ENCODE results near the gene SLC18A2. TPM values are rescaled to one million over a fixed set of nuclear protein-coding genes. Genes with fewer than 3 reads are reported as not detected.
"Not testable (repeated sequence)": the region's sequence is repeated elsewhere in the genome, so short reads cannot be mapped to it uniquely, and the experiment has no call there.

The SLC18A2 gene
- total RNA-seq, 2 donors from 2014 or later = 0.05 TPM; not detected in 1

DNA sequence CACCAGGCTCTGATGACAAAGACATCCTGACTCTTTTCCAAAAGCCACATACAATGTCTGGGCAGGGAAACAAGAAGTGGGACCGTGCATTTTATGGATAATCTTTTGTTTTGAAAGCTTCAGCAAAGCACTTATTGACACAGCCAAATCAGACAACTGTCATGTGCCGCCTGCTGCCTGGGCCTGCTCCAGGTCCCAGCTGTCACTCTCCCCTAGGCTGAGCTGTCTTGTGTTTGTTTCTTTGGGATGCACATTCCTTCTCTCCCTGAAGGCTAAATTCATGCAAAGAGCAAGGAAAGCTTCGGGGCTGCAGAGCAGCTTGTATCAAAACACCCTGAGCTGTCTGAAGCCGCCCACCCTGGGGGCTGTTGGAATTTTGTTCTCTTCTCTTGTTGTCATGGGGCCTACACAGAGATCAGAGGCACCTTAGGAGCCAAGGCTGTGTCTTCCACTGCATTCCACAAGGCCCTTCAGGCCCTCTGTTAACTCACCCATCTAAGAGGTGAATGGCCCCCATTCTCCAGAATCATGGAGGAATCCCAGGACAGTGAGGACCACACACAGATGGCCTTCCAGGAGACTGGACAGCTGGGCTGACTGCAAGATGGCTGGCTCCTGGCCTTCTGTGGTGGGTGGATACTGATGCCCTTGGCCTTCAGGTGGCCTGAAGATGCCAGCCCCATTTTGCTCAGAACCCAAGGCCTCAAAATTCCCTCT, 17.8 kb upstream of the SLC18A2 start:
- Mint-ChIP-seq H3K9me3 (no peaks in the 10 kb centered on the region), H3K36me3 (ENCODE audit: low read depth) (no peaks in the 10 kb centered on the region), H3K27ac (no peak overlapping the region), H3K4me1 (no peaks in the 10 kb centered on the region), H3K27me3 (peaks cover 21% of the 10 kb centered on the region), H3K4me3 (no peak overlapping the region)
- ATAC-seq (replicated peaks) = no peak

DNA sequence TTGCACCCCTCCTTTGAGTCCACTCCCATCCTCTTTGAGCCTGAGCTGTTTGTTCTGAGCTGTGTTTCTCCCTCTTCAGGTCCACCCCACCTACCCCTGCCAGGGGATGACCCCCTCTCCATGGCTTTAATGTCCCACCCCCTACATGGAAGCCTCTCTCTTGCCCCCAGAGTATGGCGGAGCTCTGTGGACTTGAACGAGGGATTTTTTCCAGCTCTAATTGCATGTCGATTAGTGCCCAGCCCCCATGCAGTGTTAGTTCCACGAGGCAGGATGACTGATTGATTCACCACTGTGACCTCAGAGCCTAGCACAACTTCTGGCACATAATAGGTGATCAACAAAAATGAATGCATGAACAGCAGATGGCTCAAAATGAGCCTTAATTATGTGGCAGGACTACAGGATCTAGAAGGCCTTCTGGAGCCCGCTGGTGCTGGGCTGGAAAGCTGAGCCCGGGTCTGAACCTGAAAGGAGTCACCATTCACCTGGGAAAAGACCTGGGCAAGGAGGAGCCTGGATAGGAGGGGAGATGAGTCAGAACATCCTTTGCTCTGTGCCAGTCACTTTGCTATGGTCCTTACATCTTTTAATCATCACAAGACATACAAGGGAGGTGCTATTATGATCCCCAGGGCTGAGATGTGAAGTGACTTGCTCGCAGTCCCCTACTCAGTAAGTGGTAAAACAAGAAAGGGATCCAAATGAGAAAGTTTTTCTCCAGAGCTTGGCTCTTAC, 17.1 kb upstream of the SLC18A2 start:
- H3K36me3 Mint-ChIP-seq (ENCODE audit: low read depth) = no peaks in the 10 kb centered on the region
- no peak overlapping the region for H3K27ac Mint-ChIP-seq
- H3K4me3 Mint-ChIP-seq = no peak overlapping the region
- ATAC-seq (replicated peaks) = no peak
- peaks cover 28% of the 10 kb centered on the region for H3K27me3 Mint-ChIP-seq
- no peaks in the 10 kb centered on the region for H3K9me3 Mint-ChIP-seq
- no peaks in the 10 kb centered on the region for H3K4me1 Mint-ChIP-seq

DNA sequence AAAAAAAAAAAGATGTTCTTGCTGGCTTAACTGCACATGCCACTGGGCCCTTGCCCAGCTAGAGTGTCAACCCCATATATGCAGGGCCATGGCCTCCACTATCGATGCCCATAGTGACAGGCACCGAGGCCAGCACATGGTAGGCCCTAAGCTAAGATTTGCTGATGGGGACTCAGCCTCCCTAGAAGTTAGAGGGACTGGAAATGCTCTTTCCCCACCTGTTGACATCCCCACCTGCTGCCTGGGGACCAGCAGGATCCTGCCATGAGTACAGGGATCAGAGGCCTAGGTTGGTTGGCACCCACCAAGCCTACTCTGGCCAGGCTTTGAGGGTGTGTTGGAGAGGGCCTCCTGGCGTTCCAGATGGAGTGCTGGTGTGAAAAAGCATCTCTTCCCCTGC, 16.0 kb upstream of the SLC18A2 start:
- no peaks in the 10 kb centered on the region for H3K9me3 Mint-ChIP-seq
- H3K4me3 Mint-ChIP-seq = no peak overlapping the region
- no peak for ATAC-seq (replicated peaks)
- H3K27me3 Mint-ChIP-seq = peaks cover 37% of the 10 kb centered on the region
- no peaks in the 10 kb centered on the region for H3K4me1 Mint-ChIP-seq
- H3K36me3 Mint-ChIP-seq (ENCODE audit: low read depth) = no peaks in the 10 kb centered on the region
- no peak overlapping the region for H3K27ac Mint-ChIP-seq

DNA sequence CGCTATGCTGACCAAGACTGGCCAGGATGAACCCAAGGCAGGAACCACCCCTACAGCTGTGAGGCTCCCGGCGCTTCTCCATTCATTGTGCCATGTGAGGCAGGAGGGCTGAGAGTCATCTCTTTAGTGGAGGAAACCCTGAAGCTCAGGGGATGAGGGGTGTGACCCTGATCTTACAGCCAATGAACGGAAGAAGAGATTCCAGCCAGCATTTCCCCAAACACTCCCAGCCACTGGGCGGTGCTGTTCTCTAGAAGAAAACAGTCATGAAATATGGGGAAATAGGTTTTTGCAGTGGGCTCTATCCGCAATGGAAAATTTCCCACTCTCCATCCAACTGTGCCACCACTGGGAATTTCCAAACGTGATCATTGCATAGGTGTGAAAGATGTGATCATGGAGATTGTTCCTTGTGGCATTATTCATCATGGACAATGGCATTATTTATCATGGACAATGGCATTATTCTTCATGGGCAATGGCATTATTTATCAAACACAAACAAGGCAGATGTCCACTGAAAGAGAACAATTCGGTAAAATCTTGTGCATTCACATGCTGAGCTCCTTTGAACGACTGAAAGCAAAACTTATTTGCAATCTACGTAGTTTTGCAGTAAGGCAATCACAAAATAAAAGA, 14.0 kb upstream of the SLC18A2 start:
- Mint-ChIP-seq H3K36me3 (ENCODE audit: low read depth) (no peaks in the 10 kb centered on the region), H3K4me1 (no peaks in the 10 kb centered on the region), H3K27ac (no peak overlapping the region), H3K4me3 (no peak overlapping the region), H3K27me3 (peaks cover 49% of the 10 kb centered on the region), H3K9me3 (peaks cover 5% of the 10 kb centered on the region)
- ATAC-seq (replicated peaks) = no peak

DNA sequence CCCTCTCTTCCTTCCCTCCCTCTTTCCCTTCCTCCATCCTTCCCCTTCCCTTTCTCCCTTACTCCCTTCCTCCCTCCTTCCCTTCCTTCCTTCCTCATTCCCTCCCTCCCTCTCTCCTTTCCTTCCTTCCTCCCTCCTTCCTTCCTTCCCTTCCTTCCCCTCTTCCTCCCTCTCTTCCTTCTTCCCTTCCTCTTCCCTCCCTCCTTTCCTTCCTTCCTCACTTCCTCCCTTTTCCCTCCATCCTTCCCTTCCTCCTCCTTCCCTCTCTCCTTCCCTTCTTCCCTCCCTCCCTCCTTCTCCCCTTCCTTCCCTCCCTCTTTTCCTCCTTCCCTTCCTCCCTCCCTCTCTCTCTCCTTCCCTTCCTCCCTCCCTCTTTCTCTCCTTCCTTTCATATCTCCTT, 12.7 kb upstream of the SLC18A2 start:
- no peaks in the 10 kb centered on the region for H3K4me1 Mint-ChIP-seq
- H3K4me3 Mint-ChIP-seq = no peak overlapping the region
- H3K9me3 Mint-ChIP-seq = peaks cover 5% of the 10 kb centered on the region
- H3K36me3 Mint-ChIP-seq (ENCODE audit: low read depth) = no peaks in the 10 kb centered on the region
- peaks cover 59% of the 10 kb centered on the region for H3K27me3 Mint-ChIP-seq
- no peak for ATAC-seq (replicated peaks)
- H3K27ac Mint-ChIP-seq = no peak overlapping the region

DNA sequence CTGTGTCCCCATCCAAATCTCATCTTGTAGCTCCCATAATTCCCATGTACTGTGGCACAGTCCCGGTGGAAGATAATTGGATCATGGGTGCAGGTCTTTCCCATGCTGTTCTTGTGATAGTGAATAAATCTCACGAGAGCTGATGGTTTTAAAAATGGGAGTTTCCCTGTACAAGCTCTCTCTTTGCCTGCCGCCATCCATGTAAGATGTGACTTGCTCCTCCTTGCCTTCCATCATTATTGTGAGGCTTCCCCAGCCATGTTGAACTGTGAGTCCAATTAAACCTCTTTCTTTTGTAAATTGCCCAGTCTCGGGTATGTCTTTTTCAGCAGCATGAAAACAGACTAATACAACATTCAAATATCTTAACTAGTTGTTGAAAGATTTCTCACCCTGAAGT, 10.8 kb upstream of the SLC18A2 start:
- H3K4me1 Mint-ChIP-seq; H3K4me3 Mint-ChIP-seq; H3K36me3 Mint-ChIP-seq (ENCODE audit: low read depth); H3K9me3 Mint-ChIP-seq; H3K27ac Mint-ChIP-seq; ATAC-seq (replicated peaks): not testable (repeated sequence)
- H3K27me3 Mint-ChIP-seq = peaks cover 69% of the 10 kb centered on the region

DNA sequence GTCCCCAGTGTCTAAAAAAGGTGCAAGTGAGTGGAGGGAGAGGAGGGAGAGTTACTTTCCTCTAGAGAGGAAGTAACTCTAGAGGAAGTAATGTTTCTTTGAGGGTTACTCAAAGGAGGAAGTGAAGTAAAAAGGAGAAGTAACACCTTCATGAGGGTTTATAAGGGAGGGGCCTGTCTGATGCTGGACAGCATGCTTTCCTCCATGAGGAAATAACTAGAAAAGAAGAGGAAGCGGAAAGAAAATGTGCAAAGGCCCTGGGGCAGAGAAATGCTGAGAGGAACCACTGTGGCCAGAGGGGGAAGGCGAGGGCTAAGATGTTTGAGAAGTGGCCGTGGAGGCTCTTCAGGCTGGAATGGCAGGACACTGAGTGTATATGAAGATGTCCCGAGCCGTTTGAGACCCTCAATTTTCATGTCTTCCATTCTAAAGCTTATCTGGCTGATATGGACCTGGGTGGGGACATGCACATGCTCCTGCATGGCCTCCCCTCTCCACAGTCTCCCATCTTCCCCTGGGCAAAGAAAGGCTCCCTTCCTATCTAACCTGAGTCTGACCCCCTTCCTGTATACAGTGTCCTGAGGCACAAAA, 3.4 kb upstream of the SLC18A2 start:
- no peak overlapping the region for H3K4me3 Mint-ChIP-seq
- no peak for ATAC-seq (replicated peaks)
- no peaks in the 10 kb centered on the region for H3K36me3 Mint-ChIP-seq (ENCODE audit: low read depth)
- no peak overlapping the region for H3K27ac Mint-ChIP-seq
- peaks cover 37% of the 10 kb centered on the region for H3K27me3 Mint-ChIP-seq
- peaks cover 4% of the 10 kb centered on the region for H3K4me1 Mint-ChIP-seq
- no peaks in the 10 kb centered on the region for H3K9me3 Mint-ChIP-seq

DNA sequence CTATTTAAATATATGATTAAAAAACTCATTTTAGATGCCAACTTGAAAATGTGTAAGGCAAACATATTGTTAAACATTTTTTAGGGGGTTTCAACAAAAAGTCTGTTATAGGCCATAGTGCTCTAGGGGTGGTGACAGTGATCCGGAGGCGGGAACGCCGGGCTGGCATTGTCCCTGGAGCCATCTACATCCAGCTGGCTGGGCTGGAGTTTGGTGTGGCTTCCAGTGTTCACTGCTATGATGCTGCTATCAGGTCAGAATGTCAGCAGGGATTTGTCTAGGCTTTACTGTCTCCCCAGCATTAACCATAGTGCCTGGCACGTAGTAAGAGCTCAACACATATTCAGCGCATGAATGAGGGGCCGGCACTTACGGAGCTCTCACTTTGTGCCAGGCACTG, 1.9 kb upstream of the SLC18A2 start:
- peaks cover 39% of the 10 kb centered on the region for H3K27me3 Mint-ChIP-seq
- H3K4me1 Mint-ChIP-seq = peaks cover 4% of the 10 kb centered on the region
- no peak overlapping the region for H3K4me3 Mint-ChIP-seq
- no peaks in the 10 kb centered on the region for H3K36me3 Mint-ChIP-seq (ENCODE audit: low read depth)
- H3K9me3 Mint-ChIP-seq = no peaks in the 10 kb centered on the region
- ATAC-seq (replicated peaks) = no peak
- H3K27ac Mint-ChIP-seq = no peak overlapping the region

DNA sequence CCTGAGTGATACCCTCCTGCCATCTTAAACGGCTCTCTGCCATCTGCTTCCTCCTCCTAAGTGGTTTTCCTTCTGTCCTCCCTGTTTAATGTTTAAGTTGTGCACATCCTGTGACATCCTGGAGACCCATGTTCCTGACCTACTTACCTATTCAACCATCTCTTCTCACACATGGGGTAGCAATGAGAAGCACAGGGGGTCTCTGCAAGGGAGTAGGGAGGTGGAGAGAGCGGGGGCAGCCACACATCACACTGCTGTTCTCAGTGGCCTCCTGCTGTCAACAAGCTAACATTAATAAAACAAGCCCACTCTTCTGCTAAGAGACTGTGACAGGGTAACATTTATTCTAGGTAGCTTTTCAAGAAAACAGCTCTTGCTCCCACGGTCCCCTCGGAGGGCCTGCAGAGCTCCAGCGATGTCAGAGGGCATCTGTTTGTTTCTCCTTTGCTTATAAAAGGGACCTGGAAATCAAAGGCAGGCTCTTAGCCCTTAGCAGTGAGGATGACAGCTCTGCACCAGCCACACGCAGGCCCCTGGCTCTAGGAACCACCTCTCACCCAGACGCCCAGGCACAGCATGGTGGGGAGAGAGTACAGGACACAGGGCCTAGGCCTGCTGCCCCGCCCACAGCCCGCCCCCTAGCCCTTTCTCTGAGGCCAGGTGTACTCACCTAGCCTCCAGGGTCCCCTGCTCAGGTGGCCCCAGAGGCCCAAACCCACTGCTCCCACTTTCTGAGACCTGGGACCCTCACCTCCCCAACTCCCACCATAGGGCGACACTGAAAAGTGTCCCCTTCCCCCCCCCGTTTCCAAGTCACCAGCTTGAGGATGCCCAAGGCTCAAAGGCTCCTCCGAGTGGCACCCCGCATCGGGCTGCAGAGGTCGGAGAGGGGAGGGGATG, 943 bp upstream of the SLC18A2 start:
- Mint-ChIP-seq H3K36me3 (ENCODE audit: low read depth) (no peaks in the 10 kb centered on the region), H3K27ac (no peak overlapping the region), H3K9me3 (no peaks in the 10 kb centered on the region), H3K4me3 (no peak overlapping the region), H3K27me3 (peaks cover 36% of the 10 kb centered on the region), H3K4me1 (peaks cover 4% of the 10 kb centered on the region)
- ATAC-seq (replicated peaks) = no peak

DNA sequence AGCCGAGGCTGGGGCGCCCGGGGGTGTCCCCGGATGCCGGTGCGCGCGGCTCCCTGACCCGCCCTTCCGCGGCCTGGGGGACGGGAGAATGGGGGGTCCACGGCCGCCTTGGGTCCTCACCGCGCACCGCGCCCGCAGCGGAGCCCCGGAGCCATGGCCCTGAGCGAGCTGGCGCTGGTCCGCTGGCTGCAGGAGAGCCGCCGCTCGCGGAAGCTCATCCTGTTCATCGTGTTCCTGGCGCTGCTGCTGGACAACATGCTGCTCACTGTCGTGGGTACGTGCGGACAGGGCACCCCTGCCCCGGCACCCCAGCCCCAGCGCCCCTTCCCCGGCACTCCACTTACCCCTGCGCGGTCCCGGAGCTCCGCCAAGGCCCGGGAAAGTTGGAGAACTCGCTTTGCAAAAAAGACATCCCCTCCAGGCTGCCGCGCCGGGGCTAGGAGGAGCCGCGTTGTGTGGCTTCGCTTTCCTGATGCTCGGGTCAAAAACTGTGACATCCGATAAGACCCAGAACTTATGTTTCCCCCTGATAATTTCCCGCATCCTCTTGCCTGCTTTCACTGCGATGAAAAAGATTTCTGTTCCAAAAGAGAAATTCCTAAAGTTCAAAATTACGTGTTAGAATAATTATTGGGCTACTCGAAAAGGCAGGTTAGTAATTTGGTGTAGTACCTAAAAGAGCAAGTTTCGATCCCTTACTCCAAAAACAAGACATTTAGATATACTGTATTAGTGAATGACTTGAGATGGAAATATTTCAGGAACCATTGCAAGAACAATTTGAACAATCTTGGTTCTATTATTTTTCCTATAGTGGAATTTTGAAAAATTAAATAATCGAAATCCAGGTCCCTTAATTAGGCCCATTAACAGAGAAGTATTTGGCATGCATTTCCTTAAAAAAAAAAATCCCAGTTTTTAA, 888 bp downstream of the SLC18A2 start:
- peaks cover 35% of the 10 kb centered on the region for H3K27me3 Mint-ChIP-seq
- no peak for ATAC-seq (replicated peaks)
- no peaks in the 10 kb centered on the region for H3K9me3 Mint-ChIP-seq
- H3K4me1 Mint-ChIP-seq = peaks cover 4% of the 10 kb centered on the region
- H3K4me3 Mint-ChIP-seq = peak overlapping the region; percentile 39
- no peak overlapping the region for H3K27ac Mint-ChIP-seq
- H3K36me3 Mint-ChIP-seq (ENCODE audit: low read depth) = no peaks in the 10 kb centered on the region

DNA sequence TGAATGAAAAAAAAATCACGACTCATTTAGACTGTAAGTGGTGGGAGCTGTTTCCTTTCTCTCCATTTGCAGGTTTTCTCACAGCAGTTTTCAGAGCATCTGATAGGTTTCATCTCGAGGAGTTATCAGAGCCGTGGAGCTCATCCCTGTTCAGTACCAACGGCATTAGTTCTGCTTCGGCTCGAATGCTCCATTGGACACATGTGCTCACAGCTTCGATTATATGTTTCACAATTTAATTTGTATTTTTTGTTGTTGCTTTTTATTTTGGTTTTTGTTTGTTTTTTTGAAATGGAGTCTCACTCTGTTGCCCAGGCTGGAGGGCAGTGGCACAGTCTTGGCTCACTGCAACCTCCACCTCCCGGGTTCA, 1.5 kb downstream of the SLC18A2 start:
- no peak overlapping the region for H3K4me3 Mint-ChIP-seq
- H3K27me3 Mint-ChIP-seq = peaks cover 40% of the 10 kb centered on the region
- H3K36me3 Mint-ChIP-seq (ENCODE audit: low read depth) = no peaks in the 10 kb centered on the region

DNA sequence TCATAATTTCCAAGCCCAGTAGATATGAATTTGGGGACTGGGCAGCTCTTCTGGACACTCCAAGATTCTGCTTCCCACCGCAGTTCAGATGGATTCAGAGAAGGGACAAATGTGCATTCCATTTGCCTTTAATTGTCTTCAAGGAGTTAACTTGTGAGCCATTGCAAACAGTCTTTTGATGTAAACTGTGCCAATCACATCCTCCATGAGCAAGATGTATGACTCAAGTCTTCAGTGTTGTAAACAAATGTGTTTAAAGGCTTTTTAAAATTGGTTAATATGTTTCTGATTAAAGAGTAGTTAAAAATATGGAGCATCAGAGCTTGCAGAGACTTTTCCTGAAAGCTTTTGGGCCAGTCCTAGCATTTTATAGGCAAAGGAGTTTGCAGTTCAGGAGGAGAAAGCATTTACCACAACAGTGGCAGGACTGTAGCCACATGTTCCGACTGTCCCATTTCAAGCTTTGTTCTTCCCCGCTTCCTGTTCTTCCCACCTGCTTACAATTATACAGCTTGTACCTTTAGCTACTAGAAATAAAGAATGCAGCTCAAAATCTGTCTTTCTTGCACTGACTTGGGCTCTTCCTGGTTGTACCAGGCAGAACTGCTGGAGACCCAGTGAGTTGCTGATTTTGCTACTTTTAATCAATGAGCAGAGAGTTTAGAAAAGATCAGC, 6.2 kb downstream of the SLC18A2 start:
- H3K4me3 Mint-ChIP-seq = no peak overlapping the region
- H3K4me1 Mint-ChIP-seq = peaks cover under 1% of the 10 kb centered on the region
- peaks cover 46% of the 10 kb centered on the region for H3K27me3 Mint-ChIP-seq
- H3K27ac Mint-ChIP-seq = no peak overlapping the region
- ATAC-seq (replicated peaks) = no peak
- H3K9me3 Mint-ChIP-seq = no peaks in the 10 kb centered on the region
- H3K36me3 Mint-ChIP-seq (ENCODE audit: low read depth) = no peaks in the 10 kb centered on the region

More for the DNA sequence above, 1.5 kb downstream of the SLC18A2 start:
- H3K4me1 Mint-ChIP-seq = peaks cover 4% of the 10 kb centered on the region
- ATAC-seq (replicated peaks) = no peak
- H3K27ac Mint-ChIP-seq = no peak overlapping the region
- H3K9me3 Mint-ChIP-seq = no peaks in the 10 kb centered on the region

All from activated T-helper 17 cell treated with anti-CD3 and anti-CD28 coated beads, Interleukin-2, amount 50 U/mL, for 72 hours (primary cell).